ENCODE results near the gene GRM2.

Gene GRM2

GRCh38 chr3:51680663-51681230 lies 26.1 kb upstream of the GRM2 start:
- no peak for DNase-seq

- no peak for DNase-seq
Measured at GRCh38 chr3:51681453-51681852, 25.4 kb upstream of the GRM2 start.

GRCh38 chr3:51682079-51682478 lies 24.8 kb upstream of the GRM2 start:
- peak; percentile 82 for DNase-seq

DNA sequence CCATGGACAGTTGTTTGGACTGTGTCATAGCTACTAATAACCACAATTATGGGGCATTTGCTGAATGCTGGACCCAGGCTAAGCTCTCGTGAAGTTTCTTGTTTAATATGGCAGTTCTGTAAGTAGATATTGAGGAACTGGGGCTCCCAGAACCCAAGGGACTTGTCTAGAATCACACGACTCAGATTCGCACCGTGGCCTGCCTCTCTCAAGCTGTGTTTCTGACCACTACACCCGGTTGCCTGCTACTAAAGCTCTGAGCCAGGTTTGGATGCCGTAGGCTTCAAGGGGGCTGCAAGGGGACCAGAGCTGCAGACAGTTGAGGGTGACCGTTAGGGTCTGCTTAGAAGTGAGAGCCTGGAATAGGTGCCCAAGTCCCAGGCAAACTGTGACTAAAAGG lies 24.3 kb upstream of the GRM2 start:
- no peak for DNase-seq

- DNase-seq = no peak
Measured at GRCh38 chr3:51683566-51683965, 23.3 kb upstream of the GRM2 start.

DNA sequence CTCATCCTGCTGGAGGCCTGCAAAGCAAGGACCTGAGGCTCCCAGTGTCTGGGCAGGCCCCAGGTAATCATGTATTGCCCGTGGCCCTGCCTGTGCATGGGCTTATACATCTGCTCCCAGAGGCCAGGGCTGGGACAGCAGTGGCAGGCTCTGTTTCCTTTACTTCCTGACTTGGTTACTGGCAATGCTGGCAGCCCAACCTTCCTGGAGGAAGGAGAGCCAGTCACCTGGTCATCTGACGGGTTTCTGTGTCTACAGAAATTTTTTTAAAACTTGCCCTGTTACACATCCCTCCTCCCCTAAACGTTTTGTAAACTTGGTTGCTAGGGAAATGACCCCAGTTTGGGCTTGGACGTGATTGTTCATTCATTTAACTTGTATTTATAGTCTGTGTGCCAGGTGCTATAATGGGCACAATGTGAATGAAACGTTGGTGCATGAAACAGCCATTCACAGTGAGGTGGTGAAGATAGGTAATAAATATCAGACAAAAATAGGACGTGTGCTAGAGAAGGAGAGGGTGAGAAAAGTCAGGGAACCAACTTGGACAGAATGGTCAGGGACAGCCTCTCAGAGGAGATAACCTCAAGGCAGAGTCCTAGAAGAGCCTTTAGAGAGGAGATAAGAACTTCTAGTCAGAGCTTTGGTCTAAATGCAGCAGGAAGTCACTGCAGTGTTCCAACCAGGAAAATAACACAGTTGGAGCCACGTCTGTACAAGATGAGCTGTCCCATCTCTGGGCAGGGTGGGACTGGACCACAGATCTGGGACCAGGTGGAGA lies 21.7 kb upstream of the GRM2 start:
- no peak for DNase-seq

GRCh38 chr3:51686056-51686455 lies 20.8 kb upstream of the GRM2 start:
- no peak for DNase-seq

- DNase-seq = peak; percentile 87
Measured at GRCh38 chr3:51686512-51687215, 20.2 kb upstream of the GRM2 start.

GRCh38 chr3:51687431-51688205 lies 19.2 kb upstream of the GRM2 start:
- no peak for DNase-seq

- DNase-seq = no peak
Measured at GRCh38 chr3:51688206-51688600, 18.7 kb upstream of the GRM2 start.

- no peak for DNase-seq
Measured at GRCh38 chr3:51691021-51691420, 15.8 kb upstream of the GRM2 start.

DNA sequence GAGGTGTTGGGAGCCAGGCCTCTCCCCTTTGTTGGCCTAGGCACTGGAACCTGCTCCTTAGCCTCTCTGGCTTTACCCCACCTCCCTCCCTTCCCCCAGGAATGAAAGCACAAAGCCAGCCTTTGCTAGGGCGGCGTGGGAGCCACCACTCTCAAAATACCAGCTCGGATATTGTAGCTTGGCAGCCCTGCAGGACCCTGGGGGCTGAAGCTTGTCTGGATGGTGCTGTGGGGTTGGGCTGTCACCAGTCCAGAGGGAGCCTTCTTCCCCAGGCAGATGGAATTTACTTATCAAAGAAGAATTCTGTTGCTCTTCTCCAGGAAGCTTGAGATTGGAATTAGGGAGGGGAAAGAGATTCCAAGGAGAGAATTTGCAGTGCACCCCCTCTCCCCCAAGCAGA lies 14.9 kb upstream of the GRM2 start:
- DNase-seq = no peak

- DNase-seq = no peak
Measured at GRCh38 chr3:51692980-51693395, 13.9 kb upstream of the GRM2 start.

DNA sequence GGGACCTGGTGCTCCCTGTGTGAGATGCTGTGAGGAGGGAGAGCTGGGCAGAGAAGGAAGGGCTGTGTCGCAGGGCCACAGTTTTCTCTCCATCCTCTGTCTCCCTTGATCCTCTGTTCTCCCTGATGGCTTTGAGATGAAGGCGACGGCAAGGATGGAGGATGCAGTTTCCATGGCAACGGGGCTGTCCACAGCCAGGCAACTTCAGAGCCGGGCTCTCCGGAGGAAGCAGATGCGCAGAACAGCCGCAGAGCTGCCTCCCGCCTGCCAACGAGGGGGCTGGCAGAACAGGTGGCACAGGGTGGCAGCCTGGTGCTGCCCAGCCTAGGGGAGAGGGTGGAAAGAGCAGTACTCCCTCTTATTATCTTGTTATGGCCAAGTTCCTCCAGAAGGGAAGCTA lies 9.9 kb upstream of the GRM2 start:
- DNase-seq = no peak

- DNase-seq = no peak
Measured at GRCh38 chr3:51698209-51698608, 8.7 kb upstream of the GRM2 start.

GRCh38 chr3:51700403-51700802 lies 6.5 kb upstream of the GRM2 start:
- no peak for DNase-seq

GRCh38 chr3:51702156-51702555 lies 4.7 kb upstream of the GRM2 start:
- no peak for DNase-seq

DNA sequence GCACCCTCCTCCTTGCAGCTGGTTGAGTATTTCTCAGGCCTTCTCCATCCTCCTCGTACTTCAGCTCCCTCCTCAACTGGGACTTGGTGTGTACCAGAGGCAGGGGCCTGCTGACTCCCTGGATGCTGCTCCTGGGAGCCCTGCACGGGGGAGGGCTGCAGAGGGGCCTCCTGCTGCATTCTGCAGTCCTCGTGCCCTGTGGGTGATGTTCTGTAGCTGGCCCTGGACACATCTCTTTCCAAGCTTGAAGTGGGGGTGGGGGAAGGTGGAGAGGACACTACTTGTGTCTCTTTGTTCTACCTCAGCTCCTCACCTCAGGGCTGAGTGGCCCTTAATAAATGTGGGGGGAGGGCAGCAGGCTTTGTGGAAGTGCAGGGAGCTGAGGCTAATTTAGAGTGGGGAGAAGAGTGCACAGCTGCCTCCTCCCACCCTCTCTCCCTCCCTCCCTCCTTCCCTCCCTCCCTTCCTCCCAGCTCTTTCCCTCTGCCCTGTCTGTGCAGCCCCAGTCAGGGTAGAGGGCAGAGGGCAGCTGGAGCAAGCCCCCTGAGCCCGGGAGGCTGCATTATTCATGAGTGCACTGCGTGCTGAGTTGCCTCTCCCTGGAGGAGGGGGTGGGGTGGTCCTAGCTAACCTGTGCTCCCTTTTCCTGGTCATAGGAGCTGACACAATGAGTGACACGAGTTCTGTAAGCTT lies 3.7 kb upstream of the GRM2 start:
- no peak for DNase-seq

GRCh38 chr3:51703761-51704510 lies 2.9 kb upstream of the GRM2 start:
- no peak for DNase-seq

- DNase-seq = no peak
Measured at GRCh38 chr3:51704511-51704950, 2.3 kb upstream of the GRM2 start.

GRCh38 chr3:51705276-51706020 lies 1.4 kb upstream of the GRM2 start:
- no peak for DNase-seq

All from activated CD8-positive, alpha-beta memory T cell treated with anti-CD3 and anti-CD28 coated beads for 24 hours (primary cell).